SK-N-MC (cell line): ENCODE data around the gene AIFM1.

Experiments used
- DNase-seq: peaks from one replicate; pipeline ENCODE4 v3.0.0-alpha.2; 2011; ENCODE audit warnings: low read depth, low spot score
- H3K27ac ChIP-seq: fragments of 200-600 bp; sonication (generic); 2 replicates; pipeline ENCODE4 v1.5.1; 2016; ENCODE audit warnings: mixed run types
- H3K36me3 ChIP-seq: fragments of 200-600 bp; sonication (generic); 2 replicates; pipeline ENCODE4 v1.6.1; 2017; ENCODE audit warnings: antibody characterized with exemption, low read length, mixed read lengths; ENCODE audit not compliant: insufficient read depth
- H3K4me3 ChIP-seq: fragments of 200-600 bp; sonication (generic); 2 replicates; pipeline ENCODE4 v1.5.1; 2016
- H3K9ac ChIP-seq: fragments of 200-600 bp; sonication (generic); 2 replicates; pipeline ENCODE4 v1.8.0; 2017; ENCODE audit warnings: mixed run types, mixed read lengths; ENCODE audit not compliant: insufficient read length
- H3K9me3 ChIP-seq: fragments of 200-600 bp; sonication (generic); 2 replicates; pipeline ENCODE4 v1.6.1; 2017; ENCODE audit warnings: low read depth, mild to moderate bottlenecking, antibody characterized with exemption, low read length, moderate library complexity, mixed read lengths
- EZH2 ChIP-seq: fragments of 200-600 bp; sonication (generic); IDR thresholded peaks from one replicate; pipeline ENCODE4 v1.6.1; 2017; ENCODE audit warnings: antibody characterized with exemption
- FOXP2 ChIP-seq: optimal IDR thresholded peaks from 2 replicates; pipeline ENCODE3; 2011; ENCODE audit warnings: mild to moderate bottlenecking, moderate library complexity; ENCODE audit not compliant: insufficient read depth; ENCODE audit errors: extremely low read length, control extremely low read depth
- POLR2AphosphoS5 ChIP-seq: IDR thresholded peaks from 2 replicates; pipeline ENCODE4 v1.6.1; 2012; ENCODE audit warnings: mild to moderate bottlenecking, low read depth, low read length, borderline replicate concordance

The AIFM1 gene

DNA sequence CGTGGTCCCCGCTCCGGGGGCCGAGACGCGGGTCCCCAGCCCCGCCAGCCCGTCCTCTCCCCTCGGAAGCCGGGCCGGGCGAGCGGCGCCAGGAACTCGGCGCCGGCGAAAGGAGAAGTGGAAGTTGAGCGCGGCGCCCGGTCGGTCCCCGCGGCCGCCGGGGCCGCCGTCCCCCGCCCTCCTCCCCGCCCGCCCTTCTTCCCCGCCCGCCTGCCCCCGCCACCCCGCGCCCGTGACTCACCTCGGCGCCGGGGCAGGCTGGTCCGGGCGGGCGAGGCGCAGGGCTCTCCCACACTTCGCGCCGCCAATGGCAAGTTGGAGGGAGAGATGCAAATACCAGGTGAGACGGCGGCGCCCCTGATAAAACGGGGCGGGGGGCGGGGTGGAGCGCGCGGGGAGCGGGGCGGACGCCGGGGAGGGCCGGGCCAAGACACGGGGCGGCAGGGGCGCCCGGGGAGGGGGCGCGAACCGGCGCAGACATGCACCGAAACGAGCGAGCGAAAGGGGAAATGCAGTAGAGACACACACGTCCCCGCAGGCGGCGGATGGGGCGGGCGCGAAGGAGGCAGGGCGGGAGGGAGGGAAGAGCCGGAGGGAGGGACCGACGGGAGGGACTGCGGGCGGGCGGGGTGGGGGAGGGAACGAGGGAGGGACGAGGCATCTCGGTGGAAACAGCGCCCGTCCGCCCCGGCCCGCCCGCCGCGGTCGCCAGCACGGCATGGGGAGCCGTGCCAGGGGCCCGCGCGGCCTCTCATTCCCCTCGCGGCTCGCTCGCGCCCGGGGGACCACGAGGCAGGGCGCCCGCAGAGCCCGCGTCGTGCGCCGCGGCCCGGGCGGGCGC lies 55.0 kb downstream of the AIFM1 start, which contains the start of gene ELF4:
Gene ELF4, minus strand, starts transcription at position 119 of the 841 bp plus-strand sequence. CDS start 29,167 bp downstream, outside the sequence.
- Histone ChIP-seq H3K9me3 (no peaks in the 10 kb centered on the region), H3K36me3 (no peaks in the 10 kb centered on the region), H3K9ac (peak within 1 kb of the TSS; percentile 77), H3K4me3 (peak within 1 kb of the TSS; percentile 82), H3K27ac (peak within 1 kb of the TSS; percentile 67)
- DNase-seq = no peak
- no peak for TF ChIP-seq FOXP2
- TF ChIP-seq EZH2 = no peak
- no peak for TF ChIP-seq POLR2AphosphoS5

DNA sequence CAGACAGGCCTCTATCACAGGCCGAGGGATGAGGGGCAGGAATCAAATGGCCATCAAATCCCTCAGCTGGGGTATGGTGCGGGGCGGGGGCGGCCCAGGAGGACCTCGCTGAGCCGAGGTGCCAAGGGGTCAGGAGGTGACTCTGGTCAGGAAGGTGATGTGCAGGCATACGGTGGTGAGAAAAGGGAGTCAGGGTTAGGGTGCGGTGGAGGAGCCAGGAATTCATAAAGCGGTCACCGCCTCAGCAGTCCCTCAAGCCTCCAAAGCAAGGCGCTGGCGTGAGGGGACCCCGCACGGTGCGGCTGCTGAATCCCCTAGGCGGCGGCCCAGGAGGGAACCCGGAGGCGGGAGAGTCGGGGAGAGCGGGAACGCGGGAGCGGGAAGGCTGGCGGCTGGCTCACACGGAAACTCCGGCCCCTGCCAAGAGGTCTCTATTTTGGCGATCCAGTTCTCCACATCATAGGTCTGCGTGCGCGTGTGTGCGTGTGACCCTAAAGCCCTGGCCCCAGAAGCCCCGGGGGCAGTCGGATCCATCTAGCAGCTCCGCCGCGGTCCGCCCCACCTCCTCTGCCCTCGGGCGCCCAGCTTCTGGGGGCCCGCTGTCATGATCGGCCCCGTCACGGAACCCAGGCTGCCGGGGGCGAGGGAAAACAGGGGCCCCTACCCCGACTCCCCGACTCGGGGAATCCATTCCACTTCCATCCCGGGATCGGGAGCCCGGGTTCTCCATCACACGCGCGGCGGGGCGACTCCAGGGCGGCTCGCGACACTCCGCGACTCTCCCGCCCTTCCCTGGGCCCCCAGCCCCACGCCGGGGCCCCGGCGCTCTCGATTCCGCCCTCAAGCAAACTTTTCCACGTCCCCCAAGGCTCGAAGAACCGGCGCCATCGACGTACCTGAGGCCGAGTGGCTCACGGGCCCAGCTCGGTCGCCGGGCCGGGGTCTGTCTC lies 55.9 kb downstream of the AIFM1 start:
- Histone ChIP-seq H3K9ac (peak overlapping the region; percentile 77), H3K9me3 (no peaks in the 10 kb centered on the region), H3K4me3 (peak overlapping the region; percentile 82), H3K27ac (peak overlapping the region; percentile 67), H3K36me3 (no peaks in the 10 kb centered on the region)
- TF ChIP-seq EZH2 (no peak), POLR2AphosphoS5 (no peak), FOXP2 (no peak)
- DNase-seq = no peak

DNA sequence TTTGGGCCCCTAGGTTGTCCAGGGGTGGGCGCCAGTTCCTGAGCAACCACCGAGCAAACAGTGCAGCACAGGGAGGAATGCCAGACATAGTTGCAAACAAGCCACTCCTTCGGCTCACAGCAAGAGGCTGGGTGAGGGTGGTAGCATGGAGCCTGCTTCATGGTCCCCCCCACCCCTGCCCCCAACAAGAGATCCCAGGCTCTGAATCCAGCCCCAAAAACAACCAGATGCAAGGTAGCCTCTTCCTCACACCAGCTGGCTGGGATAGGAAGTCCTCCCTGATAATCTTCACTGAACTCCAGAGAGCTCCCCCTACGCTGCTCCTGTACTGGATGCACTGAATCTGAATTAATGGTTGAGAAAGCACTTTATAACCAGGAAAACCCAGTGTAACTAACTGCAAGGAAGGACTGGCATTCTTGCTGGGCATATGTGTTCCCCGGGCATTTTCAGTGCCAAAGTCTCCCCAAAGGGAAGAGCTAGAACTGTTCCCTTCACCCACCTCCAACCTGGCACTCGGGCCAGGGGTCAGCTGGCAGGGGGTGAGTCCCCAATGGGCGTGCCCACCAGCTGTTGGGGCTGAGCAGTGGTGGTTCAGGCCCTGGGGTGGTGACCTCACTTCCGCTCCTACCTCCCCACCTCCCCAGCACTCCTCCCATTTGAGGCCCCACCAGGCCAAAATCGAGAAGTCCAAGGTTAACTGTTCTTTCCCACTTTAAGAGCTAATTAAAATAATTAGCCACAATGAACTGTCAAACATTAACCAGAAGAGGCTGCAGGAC lies 56.8 kb downstream of the AIFM1 start:
- peak overlapping the region; percentile 82 for H3K4me3 ChIP-seq
- peak overlapping the region; percentile 77 for H3K9ac ChIP-seq
- DNase-seq = no peak
- TF ChIP-seq EZH2 (no peak), POLR2AphosphoS5 (no peak), FOXP2 (no peak)
- H3K36me3 ChIP-seq = no peaks in the 10 kb centered on the region
- H3K27ac ChIP-seq = peak overlapping the region; percentile 62
- H3K9me3 ChIP-seq = no peaks in the 10 kb centered on the region

DNA sequence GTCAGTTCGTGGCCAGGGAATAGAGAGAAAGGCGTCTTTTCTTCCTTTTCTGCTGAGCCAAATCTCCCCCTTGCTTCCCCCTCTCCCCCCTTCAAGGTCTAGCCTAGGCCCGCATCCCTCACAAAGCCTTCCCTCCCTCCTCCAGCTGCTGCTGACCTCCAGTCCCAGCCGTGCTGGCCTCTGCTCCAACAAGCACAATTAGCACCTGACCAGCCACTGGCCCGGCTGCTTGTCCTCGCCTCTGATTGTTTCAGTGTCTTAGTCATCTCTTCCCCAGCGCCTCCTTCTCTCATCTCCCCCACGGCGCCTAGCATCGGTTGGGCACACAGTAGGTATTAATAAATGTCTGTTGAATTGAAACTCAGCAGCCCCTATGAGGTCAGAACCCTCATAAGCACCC lies 59.6 kb downstream of the AIFM1 start:
- Histone ChIP-seq H3K9me3 (no peaks in the 10 kb centered on the region), H3K9ac (no peak overlapping the region), H3K36me3 (no peaks in the 10 kb centered on the region), H3K27ac (no peak overlapping the region), H3K4me3 (no peak overlapping the region)
- no peak for TF ChIP-seq POLR2AphosphoS5
- no peak for TF ChIP-seq FOXP2
- no peak for TF ChIP-seq EZH2
- DNase-seq = no peak

DNA sequence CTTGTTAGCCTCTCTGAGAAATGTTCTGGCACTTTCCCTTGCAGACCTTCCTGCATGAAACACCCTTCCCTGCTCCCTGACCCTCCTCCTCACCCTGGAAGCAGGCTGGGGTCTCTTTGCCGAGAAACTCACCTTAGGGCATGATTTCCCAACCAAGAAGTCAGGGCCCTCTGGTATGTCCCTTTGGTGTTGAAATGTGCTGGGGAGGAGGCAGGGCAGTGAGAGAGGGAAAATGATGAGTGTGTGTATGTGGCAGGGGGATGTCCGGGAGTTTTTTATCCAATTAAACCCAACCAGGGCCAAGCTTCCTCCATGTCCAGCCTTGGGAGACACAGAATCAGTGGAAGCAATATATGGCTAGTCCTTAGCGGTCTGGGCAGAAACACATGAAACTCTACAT lies 60.4 kb downstream of the AIFM1 start:
- Histone ChIP-seq H3K36me3 (no peaks in the 10 kb centered on the region), H3K9ac (no peak overlapping the region), H3K9me3 (no peaks in the 10 kb centered on the region), H3K4me3 (no peak overlapping the region), H3K27ac (no peak overlapping the region)
- TF ChIP-seq FOXP2 (no peak), POLR2AphosphoS5 (no peak), EZH2 (no peak)
- DNase-seq = no peak

DNA sequence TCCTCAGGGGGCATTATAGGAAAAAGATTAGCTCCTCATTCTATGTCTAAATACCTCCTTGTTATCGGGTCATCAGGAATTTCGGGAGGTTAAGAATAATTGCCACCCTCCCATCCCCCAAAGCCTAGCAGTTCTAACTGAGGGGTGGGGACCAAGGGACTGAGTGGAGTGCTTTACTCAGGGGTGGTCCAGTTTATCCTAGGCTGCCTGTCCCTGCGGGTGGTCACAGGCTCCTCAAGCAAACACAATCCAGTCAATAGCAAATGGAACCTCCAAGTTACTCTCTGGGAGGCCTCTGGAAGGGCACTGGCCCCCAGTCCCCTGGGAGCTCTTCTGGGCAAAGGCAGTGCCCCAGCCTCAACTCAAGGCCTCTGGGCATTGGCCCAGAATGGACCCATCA lies 62.0 kb downstream of the AIFM1 start:
- Histone ChIP-seq H3K9me3 (no peaks in the 10 kb centered on the region), H3K9ac (no peak overlapping the region), H3K4me3 (peak overlapping the region; percentile 33; the same call in 1 of the 2 replicates), H3K27ac (peak overlapping the region; percentile 82), H3K36me3 (no peaks in the 10 kb centered on the region)
- DNase-seq = no peak
- TF ChIP-seq EZH2 (no peak), POLR2AphosphoS5 (no peak), FOXP2 (no peak)

DNA sequence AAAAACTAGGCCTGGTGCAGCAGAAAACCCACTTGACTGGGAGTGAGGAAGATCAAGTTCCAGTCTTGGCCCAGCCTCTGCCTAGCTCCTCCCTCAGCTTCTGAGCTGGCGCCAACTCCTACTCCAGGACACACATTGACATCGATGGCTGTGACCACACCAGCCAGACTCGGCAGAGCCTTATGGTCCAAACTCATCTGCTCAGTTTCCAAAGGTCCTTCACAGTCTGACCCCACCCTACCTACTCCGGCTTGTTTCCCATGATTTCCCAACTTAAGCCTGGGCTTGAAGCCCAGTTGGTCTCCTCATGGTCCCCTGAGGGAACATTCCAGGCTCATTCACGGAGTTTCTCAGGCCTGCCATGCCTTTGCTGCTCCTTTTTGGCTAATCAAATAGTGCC lies 65.5 kb downstream of the AIFM1 start:
- Histone ChIP-seq H3K4me3 (no peak overlapping the region), H3K9ac (no peak overlapping the region), H3K27ac (no peak overlapping the region), H3K36me3 (no peaks in the 10 kb centered on the region), H3K9me3 (no peaks in the 10 kb centered on the region)
- no peak for DNase-seq
- no peak for TF ChIP-seq FOXP2
- no peak for TF ChIP-seq POLR2AphosphoS5
- no peak for TF ChIP-seq EZH2
